ENCODE results near the gene SYN1.
"Not testable (repeated sequence)": the region's sequence is repeated elsewhere in the genome, so short reads cannot be mapped to it uniquely, and the experiment has no call there.

SYN1 gene

DNA sequence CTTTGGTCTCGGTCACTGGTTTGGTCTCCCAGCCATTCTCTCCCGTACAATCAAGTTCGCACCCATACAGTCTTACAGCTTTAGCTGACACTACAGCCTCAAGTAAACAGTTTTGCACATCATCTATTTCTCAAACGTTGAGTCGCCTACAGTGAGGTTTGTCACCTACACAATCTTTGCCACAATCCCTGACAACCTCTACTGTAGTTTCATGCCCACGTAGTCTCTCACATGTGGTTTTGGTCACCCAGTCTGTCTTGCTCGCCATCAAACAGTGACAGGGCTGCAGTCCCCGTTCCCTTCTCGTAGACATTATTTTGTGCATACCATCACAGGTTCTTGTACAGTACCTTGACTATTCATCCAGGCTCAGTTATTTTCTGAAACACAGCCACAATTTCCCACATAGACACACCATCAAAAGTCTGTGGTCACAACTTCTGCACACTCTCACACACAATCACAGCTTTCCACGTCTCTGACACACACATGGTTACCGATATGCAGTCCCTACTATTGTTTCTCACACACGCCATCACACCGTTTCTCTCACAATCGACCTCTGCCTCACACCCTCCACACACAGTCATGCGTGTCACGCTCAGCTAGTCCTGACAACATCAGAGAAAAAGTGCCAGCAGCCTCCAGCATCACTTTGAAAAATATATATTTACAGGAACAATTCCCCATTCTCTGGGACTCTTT, 15.4 kb upstream of the SYN1 start:
- DNase-seq (ENCODE audit: low read depth in 2 of 2), result no peak

DNA sequence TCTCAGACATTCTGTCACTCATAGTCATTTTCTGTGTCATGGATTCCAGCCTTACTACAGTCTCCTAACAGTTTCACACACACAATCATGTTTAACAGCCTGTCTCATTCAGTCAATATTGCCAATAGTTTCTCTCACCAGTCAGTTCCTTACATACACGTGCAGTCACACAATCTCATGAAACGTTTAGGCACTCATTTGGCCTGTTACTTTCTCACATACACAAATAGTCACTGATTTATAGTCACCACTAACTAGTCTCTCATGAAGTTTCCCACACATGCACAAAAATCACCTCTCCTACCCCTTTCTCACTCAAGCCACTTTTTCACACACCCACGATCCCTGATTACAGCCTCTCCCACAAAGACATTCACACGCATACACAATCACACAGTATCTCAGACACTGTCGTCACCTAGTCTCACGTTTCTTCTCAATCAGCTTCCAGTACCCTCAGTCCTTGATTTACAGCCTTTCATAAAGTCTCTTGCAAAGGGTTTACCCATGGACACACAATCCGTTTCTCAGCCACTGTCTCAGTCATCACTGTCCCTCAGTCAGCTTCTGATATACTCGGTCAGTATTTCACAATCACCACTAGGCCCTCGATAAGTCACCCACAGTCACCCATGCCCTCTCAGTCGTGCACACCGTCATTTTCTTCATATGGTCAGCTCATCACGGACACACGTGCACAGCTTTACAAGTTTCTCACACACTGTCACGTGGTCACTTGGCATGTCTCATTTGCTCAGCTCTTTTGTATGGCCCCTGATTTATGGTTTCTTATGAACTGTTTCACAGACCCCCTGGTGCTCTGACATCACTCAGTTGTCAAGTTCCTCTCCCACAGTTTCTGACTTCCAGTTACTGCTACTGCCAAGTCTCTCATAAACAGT, 14.3 kb upstream of the SYN1 start:
- DNase-seq (ENCODE audit: low read depth in 2 of 2), result no peak

DNA sequence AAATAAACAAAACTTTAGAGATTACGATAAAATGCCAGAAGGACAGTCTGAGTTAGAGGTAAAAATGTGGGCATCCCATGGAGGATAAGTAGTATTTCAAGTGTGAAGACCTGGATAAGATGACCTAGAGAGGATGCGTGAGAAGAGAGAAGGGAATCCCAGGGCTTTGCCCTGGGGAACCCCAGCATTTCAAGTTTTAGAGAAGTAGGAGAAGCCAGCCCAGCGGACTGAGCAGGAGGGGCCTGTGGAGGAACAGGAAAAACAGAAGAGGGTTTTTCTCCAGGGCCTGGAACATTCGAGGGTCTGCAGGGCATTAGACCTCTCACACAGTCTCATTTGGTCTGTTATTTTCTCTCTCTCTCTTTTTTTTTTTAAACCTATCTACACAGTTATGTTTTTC, 13.0 kb upstream of the SYN1 start:
- no peak for DNase-seq (ENCODE audit: low read depth in 2 of 2)

DNA sequence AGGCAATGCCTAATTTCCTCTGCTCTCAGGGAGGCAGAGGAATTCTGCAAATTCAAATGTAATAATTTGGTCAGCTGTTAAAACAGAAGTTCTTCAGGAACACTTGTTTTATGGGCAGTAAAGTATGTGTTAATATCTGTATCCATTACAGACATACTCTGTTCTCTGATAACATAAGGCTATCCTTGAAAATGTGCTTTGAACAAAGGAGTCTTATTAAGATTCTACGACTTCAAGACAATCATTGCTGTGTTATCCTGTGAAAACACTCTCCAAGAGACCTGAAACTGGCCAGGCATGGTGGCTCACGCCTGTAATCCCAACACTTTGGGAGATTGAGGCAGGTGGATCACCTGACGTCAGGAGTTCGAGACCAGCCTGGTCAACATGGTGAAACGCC, 12.0 kb upstream of the SYN1 start:
- no peak for DNase-seq (ENCODE audit: low read depth in 2 of 2)

DNA sequence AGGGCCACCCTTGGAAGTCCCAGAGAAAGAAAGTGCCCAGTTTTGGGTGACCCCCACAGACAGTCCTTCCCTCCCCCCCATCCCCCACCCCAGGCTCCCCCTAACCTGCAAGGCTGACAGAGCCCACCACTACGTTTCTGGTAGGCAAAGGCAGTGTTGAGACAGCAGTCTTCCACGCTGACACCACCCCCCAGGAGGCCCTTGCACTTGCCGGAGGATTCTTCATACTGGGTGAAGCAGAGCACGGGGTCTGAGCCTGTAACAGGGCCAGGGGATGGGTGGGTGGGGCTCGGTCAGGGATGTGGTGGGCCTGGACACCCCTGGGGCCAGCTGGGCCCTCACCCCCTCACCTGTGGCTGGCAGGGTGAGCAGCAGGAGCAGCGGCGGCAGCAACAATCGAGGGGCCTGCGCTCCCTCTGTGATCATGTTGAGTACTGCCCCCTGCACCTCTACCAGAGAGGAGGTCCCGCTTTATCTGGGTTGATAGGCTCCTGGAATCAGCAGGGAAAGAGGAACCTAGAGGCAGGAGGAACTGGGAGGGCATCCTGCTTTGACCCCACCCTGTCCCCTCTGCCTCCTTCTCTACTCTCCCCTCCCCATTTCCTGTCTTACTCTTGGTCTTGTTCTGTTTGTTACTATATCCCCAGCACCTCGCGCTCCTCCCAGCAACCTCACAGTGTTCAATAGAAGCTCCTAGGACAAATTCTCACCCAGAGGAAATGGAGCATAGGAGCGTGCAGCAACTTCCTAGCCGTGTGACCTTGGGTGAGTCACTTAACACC, 10.0 kb upstream of the SYN1 start, which contains the start of gene CFP:
TSS of gene CFP (minus strand) at position 512 of the 782 bp plus-strand sequence. CDS start at position 426, 86 bp downstream.
- DNase-seq (ENCODE audit: low read depth in 2 of 2), result no peak

DNA sequence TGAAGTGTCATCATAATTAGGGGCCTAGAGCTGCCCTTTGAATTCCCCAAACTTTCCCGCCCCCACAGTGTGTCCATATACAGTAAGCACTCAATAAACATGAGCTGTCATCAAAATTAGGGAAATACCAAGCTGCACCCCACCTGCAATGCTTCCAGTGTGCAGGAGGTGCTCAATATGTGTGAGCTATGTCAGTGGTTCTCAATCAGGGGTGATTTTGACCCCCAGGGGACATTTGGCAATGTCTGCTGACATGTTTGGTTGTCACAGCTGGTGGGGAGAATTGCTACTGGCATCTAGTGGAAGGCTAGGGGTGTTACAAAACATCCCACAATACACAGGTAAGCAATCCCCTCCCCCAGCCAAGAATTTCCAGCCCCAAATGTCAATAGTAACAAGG, 9.3 kb upstream of the SYN1 start:
- DNase-seq (ENCODE audit: low read depth in 2 of 2), result no peak

DNA sequence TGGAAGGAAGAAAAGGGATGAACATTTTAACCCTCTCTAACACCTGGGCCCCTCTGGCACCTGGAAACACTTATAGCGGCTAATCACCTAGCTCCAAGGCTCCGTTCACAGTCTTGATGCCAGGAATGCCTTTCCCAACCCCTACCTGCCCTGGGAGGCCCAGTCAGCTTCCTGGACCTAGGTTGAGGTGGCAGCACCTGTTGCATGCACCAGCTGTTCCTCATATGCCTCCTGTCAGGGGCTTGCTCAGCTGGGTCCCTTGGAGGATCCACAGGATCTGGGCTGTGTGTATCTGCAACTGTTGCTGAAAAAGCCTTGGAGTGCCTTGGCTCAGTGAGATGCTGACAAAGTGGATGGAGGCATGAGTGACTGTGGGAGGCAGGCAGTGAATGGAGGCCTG, 5.7 kb upstream of the SYN1 start:
- DNase-seq (ENCODE audit: low read depth in 2 of 2), result no peak

DNA sequence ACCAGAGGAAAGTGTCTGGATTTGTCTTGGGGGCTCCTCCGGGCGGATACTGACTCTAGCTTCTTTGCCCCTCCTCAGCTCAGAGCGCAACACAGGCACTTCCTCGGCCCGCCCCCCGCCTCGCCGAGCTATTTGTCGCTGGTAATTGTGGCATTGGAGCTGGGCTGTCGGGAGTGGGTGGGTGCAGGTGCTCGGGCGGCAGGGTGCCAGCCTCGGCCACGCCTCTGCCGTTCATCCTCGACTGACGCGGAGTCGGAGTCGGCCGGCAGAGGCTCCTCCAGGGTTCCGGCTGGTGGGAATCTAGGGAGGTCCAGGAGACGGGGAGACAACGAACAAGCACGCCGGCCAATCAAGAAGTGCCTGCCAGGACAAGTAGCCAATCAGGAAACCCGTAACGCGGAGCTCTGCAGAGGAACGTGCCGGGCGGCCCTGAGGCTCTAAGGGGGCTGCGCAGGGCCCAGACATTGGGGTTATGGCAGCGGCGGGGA, 3.9 kb upstream of the SYN1 start:
- DNase-seq (ENCODE audit: low read depth in 2 of 2), result no peak

DNA sequence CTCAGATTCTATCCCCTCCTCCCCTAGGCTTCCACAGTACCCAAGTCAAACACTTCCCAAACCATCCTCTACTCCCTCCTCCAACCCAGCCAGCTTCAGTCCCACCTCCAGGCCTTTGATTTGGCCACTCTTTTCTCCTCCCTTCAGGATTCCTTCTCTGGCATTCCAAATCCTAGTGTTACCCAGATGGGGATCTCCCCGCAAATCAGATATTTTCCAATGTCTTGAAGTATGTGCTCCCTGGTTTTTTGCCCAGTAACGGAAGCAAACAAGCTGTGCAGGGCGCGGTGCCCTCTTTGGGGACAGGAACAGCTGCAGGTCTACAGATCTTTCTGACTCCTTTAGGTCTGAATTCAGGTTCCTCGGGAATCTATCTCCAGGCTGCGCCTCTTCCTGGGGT, 2.2 kb upstream of the SYN1 start:
- DNase-seq (ENCODE audit: low read depth in 2 of 2), result no peak

DNA sequence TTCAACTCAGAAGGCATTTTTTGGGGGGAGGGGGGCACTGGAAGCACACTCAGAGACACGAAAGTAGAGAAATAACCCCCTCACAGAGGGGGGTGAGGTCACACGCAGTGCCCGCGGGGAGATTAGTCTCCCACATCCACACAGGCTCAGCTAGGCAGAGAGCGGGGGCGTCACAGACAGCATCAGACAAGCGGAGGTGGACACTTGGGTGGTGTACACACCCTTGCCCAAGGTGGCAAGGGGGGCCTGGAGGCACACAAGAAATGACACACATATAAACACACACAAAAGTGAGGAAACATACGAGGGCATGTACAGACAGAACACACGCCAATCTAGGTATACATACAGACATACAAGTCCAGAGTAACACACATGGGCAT, 637 bp upstream of the SYN1 start:
- DNase-seq (ENCODE audit: low read depth in 2 of 2), result no peak

DNA sequence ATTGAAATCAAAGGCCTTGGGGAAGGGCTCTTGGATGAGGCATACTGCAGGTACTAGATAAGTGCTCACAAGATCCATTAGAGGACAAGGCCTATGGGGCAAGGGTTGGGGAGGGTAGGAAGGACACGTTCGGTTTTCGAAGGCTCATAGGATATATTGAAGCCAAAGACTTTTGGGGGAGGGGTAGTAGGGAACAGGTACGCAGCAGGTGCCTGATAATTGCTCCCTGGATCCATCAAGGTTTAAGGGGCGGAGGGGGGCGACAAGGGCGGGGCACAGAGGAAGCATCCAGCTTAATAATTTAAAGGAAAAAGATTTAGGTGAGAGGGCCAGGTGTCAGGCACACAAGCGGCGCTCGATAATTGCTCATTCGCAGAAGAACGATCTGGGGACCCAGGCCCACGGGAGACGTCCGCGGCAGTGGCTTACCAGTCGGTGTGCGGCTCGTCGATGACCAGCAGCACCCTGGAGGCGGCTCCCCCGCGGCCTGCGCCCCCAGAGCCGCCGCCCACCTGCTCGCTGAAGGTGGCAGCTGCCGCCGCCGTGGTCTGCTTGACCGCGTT, 653 bp downstream of the SYN1 start:
- DNase-seq (ENCODE audit: low read depth in 2 of 2), result no peak

DNA sequence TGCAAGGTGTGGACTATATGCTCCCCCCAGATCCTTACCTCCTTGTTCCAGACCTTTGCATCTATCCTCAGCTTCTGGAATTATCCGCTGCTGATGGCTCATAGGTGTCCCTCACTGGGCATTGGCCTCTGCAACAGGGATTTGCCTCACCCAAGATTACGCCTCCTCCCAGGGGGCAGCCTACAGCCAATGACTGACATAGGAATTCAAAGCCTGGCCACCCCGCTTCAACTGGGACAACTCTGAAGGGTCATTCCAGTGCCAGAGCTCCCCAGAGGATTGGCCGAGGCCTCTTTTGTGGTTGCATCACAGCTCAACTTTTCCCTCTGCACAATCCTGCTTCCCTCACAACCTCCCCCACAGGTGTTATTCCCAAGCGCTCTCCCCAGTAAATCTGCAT, 5.0 kb downstream of the SYN1 start:
- DNase-seq (ENCODE audit: low read depth in 2 of 2), result no peak

DNA sequence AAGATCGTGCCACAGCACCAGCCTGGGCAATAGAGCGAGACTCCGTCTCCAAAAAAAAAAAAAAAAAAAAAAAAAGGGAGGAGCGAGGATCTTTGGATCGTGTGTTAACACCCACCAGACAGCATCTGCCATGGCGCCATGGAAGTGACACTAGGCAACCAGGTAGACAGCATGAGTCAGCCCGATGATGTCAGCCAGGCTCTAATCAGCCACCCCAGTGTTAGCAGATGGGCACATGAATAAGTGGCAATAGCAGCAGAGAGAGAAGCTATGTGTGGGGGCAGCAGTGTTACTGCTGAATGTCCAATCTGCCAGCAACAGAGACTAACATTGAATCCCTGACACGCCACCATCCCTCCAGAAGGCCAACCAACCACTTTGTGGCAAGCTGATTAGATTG, 6.6 kb downstream of the SYN1 start:
- DNase-seq (ENCODE audit: low read depth in 2 of 2), result no peak

DNA sequence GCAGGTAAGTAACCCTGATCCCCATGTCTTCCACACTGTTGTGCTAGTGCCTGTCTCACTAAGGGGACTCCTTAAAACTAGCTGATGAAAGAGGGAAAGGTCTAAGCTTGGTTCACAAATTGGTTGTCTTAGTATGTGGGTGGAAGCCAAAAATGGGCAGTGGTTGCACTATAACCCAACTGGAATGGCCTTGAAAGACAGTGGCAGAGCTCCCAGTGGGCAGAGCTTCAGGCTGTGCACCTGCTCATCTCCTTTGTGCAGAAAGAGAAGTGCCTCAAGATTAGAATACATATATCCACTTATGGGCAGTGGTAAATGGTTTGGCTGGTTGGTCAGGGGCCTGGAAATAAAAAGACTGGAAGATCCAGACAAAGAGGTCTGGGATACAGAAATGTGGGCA, 7.2 kb downstream of the SYN1 start:
- DNase-seq (ENCODE audit: low read depth in 2 of 2), result no peak

DNA sequence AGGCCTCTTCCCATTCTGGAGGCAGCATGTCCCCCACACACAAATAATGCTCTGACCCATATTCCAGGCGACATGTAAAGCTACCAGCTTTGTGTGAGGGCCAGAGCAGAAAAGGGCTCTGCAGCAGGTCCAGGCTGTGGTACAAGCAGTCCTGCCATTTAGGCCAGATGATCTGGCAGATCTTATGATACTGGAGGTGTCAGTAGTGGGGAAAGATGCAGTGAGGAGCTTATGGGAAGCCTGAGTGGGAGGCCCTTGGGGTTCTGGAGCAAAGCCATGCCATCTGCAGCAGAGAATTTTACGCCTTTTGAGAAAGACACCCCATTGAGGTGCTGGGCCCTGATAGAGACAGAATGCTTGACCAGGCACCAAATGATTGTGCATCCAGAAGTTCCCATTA, 7.7 kb downstream of the SYN1 start:
- no peak for DNase-seq (ENCODE audit: low read depth in 2 of 2)

DNA sequence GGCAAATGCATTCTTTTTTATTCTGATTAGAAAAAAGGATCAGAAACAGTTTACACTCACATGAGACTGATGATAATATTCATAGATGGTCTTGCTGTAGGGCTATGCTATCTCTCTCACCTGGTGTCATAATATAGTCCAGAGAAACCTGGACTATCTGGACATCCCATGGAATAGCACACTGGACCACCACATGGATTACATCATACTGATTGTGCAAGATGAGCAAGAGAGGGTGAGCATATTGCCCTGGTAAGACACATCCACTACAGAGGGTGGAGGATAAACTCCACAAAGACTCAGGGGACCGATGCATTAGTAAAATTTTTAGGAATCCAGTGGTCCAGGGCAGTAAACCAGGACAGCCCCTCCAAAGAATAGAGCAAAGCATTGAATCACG, 8.2 kb downstream of the SYN1 start:
- DNase-seq (ENCODE audit: low read depth in 2 of 2), result no peak

DNA sequence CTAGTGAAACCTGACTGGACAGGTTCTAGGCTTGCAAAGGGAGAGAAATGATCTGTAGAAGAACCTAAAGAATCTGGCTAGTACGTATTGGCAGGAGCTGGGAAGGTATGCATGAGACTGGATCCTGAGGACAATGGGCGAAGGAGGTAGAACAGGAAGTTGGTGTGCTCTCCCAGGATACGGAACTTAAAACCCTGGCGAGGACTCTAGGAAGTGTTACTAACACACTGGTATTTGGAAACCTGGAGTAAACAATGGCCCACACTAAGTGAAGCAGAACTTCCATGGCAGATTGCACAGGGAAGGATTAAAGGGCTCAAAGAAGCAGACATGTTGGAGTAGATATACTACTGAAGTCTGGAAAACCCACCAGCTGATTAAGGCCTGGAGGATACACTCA, 9.1 kb downstream of the SYN1 start:
- DNase-seq (ENCODE audit: low read depth in 2 of 2), result no peak

DNA sequence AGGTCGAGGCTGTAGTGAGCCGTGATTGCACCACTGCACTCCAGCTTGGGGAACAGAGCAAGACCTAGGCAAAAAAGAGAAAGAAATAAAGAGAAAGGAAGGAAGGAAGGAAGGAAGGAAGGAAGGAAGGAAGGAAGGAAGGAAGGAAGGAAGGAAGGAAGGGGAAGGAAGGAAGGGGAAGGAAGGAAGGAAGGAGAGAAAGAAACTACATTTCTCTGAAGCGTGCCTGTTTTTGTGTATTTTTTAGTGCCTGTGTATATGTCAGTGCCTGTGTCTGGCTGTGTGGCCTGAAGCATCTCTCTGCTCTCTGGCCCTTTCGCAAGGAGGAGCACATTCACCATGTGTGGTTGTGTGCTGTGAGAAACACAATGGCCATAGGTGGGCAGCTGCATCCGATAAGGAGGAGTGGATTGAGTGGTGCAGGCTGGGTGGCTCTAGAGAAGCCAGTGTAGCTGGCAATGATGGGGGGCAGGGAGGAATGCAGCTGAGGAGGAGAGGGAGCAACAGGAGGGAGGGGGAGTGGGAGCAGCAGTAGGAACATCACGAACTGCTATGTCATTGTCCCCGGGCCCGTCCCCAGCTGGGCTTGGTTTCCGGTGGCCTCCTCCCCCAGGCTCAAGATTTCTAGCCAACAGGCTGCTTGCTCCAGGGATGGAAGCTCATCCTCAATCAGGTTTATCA, 11.4 kb downstream of the SYN1 start:
- DNase-seq (ENCODE audit: low read depth in 2 of 2), result no peak

DNA sequence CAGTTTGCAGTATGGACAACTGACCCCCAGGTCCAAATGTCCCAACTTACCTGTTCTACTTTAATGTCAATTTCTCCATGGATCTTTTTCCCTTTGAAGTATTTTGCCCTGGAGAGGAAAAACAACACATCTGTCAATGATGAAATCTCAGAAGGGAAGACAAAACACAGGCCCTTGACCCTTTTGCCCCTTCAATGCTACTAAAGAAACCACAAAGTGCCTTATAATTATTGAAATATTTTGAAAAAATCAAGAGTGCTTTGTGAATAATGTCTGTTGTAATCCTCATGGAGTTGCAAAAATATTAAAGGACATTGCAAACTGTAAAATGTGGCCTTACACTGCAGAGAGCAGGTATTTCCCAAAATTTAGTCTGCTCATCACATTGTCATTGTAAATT, 12.6 kb downstream of the SYN1 start:
- DNase-seq (ENCODE audit: low read depth in 2 of 2), result no peak

DNA sequence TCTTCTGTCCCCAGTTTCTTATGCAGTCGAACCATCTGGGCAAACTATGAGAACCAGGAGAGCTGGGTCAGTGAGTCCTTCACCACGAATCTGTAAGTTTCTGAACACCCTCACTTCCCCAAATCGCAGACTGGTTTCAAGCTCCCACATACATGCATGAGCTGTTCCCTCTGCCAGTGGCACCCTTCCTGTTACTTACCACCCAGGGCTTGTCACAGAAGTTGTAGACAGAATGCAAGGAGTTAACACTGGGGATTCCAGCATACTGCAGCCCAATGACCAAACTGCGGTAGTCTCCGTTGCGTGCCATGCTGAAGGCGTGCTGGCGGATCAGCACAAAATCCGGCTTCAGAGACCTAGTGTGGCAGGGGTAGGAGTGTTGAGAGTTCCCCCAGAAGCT, 14.6 kb downstream of the SYN1 start:
- DNase-seq (ENCODE audit: low read depth in 2 of 2), result no peak

DNA sequence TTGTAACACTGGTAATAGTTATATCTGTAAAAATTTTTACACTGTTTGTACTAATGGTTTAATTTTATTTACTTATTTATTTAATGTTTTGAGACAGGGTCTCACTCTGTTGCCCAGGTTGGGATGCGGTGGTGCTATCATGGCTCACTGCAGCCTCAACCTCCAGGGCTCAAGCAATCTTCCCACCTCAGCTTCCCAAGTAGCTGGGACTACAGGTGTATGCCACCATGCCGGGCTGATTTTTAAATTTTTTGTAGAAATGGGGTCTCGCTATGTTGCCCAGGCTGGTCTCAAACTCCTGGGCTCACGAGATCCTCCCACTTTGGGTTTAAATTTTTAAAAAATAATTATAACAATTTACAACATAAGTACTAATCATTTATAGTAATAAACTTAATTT, 16.5 kb downstream of the SYN1 start:
- DNase-seq (ENCODE audit: low read depth in 2 of 2), result not testable (repeated sequence)

Data from stimulated activated CD4-positive, alpha-beta T cell treated with anti-CD3 and anti-CD28 coated beads, Interleukin-15, amount 100 ng/mL, for 48 hours (primary cell).